Measurements from ENCODE around the gene CSPG4. TPM values are rescaled to one million over a fixed set of nuclear protein-coding genes. Genes with fewer than 3 reads are reported as not detected.
A peak's percentile ranks its signal among the peaks of the same experiment; 100 is the strongest.

The CSPG4 gene
- polyA plus RNA-seq, 1 donor (not counting 4 experiments of a cell fraction or from before 2014, with no cell fraction given), result 0.67 TPM

- Histone ChIP-seq H3K4me2 (ENCODE audit: control insufficient read depth, extremely low read depth, insufficient read depth, low read depth, low read length) (no peak overlapping the region), H3K4me1 (ENCODE audit: control insufficient read depth, extremely low read depth, insufficient read depth, low read length) (peaks cover 15% of the 10 kb centered on the region), H3K9ac (ENCODE audit: control insufficient read depth, extremely low read depth, insufficient read depth, low read length) (no peak overlapping the region), H3K27me3 (ENCODE audit: control insufficient read depth, extremely low read depth, insufficient read depth, low read length) (no peaks in the 10 kb centered on the region), H3K4me3 (ENCODE audit: control insufficient read depth in 2 of 3, extremely low read depth in 1 of 3, insufficient read depth in 2 of 3, low read depth in 1 of 3, low read length in 3 of 3) (no peak overlapping the region), H3K9me3 (ENCODE audit: control insufficient read depth, low read depth, low read length) (no peaks in the 10 kb centered on the region), H2AFZ (ENCODE audit: control insufficient read depth, low read length) (no peak overlapping the region), H3K36me3 (ENCODE audit: control insufficient read depth in 2 of 2, extremely low read depth in 1 of 2, insufficient read depth in 2 of 2, low read length in 2 of 2) (no peaks in the 10 kb centered on the region), H3K79me2 (ENCODE audit: control insufficient read depth, insufficient read depth, low read length) (peaks cover 32% of the 10 kb centered on the region), H3K9me1 (ENCODE audit: control insufficient read depth, extremely low read depth, insufficient read depth, low read length) (no peaks in the 10 kb centered on the region), H4K20me1 (ENCODE audit: control insufficient read depth, extremely low read depth, insufficient read depth, low read length) (peaks cover 9% of the 10 kb centered on the region), H3K27ac (ENCODE audit: control insufficient read depth, insufficient read depth, low read length) (no peak overlapping the region)
- FAIRE-seq (no peak), DNase-seq (ENCODE audit: low read depth, low spot score) (no peak)
- dilution Hi-C loops (cut with MboI; ENCODE audit: extremely low pct_ligation_motif_present, low sequenced_read_pairs), result no loop called here
- TF ChIP-seq EZH2 (IDR thresholded peaks at IDR 0.05; ENCODE audit: low read length) (no peak), CTCF (optimal IDR thresholded peaks at IDR 0.05 in 1 of 3, IDR thresholded peaks at IDR 0.05 in 1 of 3, conservative IDR thresholded peaks at IDR 0.05 in 1 of 3; ENCODE audit: extremely low read depth in 1 of 3, insufficient read depth in 2 of 3, low read length in 3 of 3) (no peak)
Measured at GRCh38 chr15:75641603-75642002, 71.0 kb downstream of the CSPG4 start.

GRCh38 chr15:75641179-75641503 is 71.5 kb downstream of the CSPG4 start:
- no peak overlapping the region for H3K4me3 ChIP-seq (ENCODE audit: control insufficient read depth in 2 of 3, extremely low read depth in 1 of 3, insufficient read depth in 2 of 3, low read depth in 1 of 3, low read length in 3 of 3)
- peaks cover 9% of the 10 kb centered on the region for H4K20me1 ChIP-seq (ENCODE audit: control insufficient read depth, extremely low read depth, insufficient read depth, low read length)
- H3K79me2 ChIP-seq (ENCODE audit: control insufficient read depth, insufficient read depth, low read length), result peaks cover 33% of the 10 kb centered on the region
- no peak overlapping the region for H3K9ac ChIP-seq (ENCODE audit: control insufficient read depth, extremely low read depth, insufficient read depth, low read length)
- no peaks in the 10 kb centered on the region for H3K9me1 ChIP-seq (ENCODE audit: control insufficient read depth, extremely low read depth, insufficient read depth, low read length)
- dilution Hi-C loops (cut with MboI; ENCODE audit: extremely low pct_ligation_motif_present, low sequenced_read_pairs), result no loop called here
- DNase-seq (ENCODE audit: low read depth, low spot score), result no peak
- H3K27me3 ChIP-seq (ENCODE audit: control insufficient read depth, extremely low read depth, insufficient read depth, low read length), result no peaks in the 10 kb centered on the region
- no peak overlapping the region for H3K27ac ChIP-seq (ENCODE audit: control insufficient read depth, insufficient read depth, low read length)
- H3K36me3 ChIP-seq (ENCODE audit: control insufficient read depth in 2 of 2, extremely low read depth in 1 of 2, insufficient read depth in 2 of 2, low read length in 2 of 2), result no peaks in the 10 kb centered on the region
- peak overlapping the region; percentile 85 for H3K4me2 ChIP-seq (ENCODE audit: control insufficient read depth, extremely low read depth, insufficient read depth, low read depth, low read length)
- no peaks in the 10 kb centered on the region for H3K9me3 ChIP-seq (ENCODE audit: control insufficient read depth, low read depth, low read length)
- TF ChIP-seq CTCF (optimal IDR thresholded peaks at IDR 0.05 in 1 of 3, IDR thresholded peaks at IDR 0.05 in 1 of 3, conservative IDR thresholded peaks at IDR 0.05 in 1 of 3; ENCODE audit: extremely low read depth in 1 of 3, insufficient read depth in 2 of 3, low read length in 3 of 3) (peak in 1 of 3 experiments; percentile 7), EZH2 (IDR thresholded peaks at IDR 0.05; ENCODE audit: low read length) (no peak)
- no peak overlapping the region for H2AFZ ChIP-seq (ENCODE audit: control insufficient read depth, low read length)
- no peak for FAIRE-seq
- H3K4me1 ChIP-seq (ENCODE audit: control insufficient read depth, extremely low read depth, insufficient read depth, low read length), result peaks cover 11% of the 10 kb centered on the region
